WTC11 (cell line): Measurements from ENCODE around the gene FAM117B. TPM values are rescaled to one million over a fixed set of nuclear protein-coding genes. Genes with fewer than 3 reads are reported as not detected.

ENCODE experiments used
- ATAC-seq: fragments of 200-7000 bp; cut with Tn5 transposase; 2 replicates; pipeline ENCODE4 v1.10.0; 2021; ENCODE audit warnings: mild to moderate bottlenecking, moderate library complexity
- CTCF ChIA-PET: fragments of 300-600 bp; sonication (Branson Sonifier 250); formaldehyde crosslinking; loops from one replicate; lab custom pipeline; 2021; ENCODE audit warnings: antibody characterized with exemption; lab: Charles Lee
- POLR2A ChIA-PET: fragments of 350-600 bp; sonication (Branson Sonifier 250); formaldehyde crosslinking; loops from one replicate; lab custom pipeline; 2021; ENCODE audit warnings: antibody characterized with exemption; lab: Charles Lee
- DNase-seq: peaks from one replicate; pipeline ENCODE4 v3.0.0; 2021; ENCODE audit warnings: low spot score
- H3K27ac Mint-ChIP-seq: 2 replicates; pipeline ENCODE4 v1.8.0; 2021; ENCODE audit warnings: mixed read lengths
- H3K27me3 Mint-ChIP-seq: 2 replicates; pipeline ENCODE4 v1.8.0; 2021; ENCODE audit warnings: low read depth, mild to moderate bottlenecking, moderate library complexity, mixed read lengths
- H3K36me3 Mint-ChIP-seq: 2 replicates; pipeline ENCODE4 v1.8.0; 2021; ENCODE audit warnings: mixed read lengths
- H3K4me1 Mint-ChIP-seq: 2 replicates; pipeline ENCODE4 v1.8.0; 2022; ENCODE audit warnings: mixed read lengths
- H3K4me3 Mint-ChIP-seq: 2 replicates; pipeline ENCODE4 v1.8.0; 2021; ENCODE audit warnings: mild to moderate bottlenecking, moderate library complexity, mixed read lengths
- H3K9me3 Mint-ChIP-seq: 2 replicates; pipeline ENCODE4 v1.8.0; 2021; ENCODE audit warnings: mixed read lengths
- CREB1 ChIP-seq: sonication (generic); formaldehyde crosslinking; IDR thresholded peaks from 2 replicates; pipeline ENCODE4 v1.8.0; 2023; ENCODE audit warnings: mild to moderate bottlenecking, missing genetic modification reagents
- ELF4 ChIP-seq: sonication (generic); formaldehyde crosslinking; IDR thresholded peaks from 2 replicates; pipeline ENCODE4 v1.8.1; 2022; ENCODE audit warnings: low read depth, mild to moderate bottlenecking, moderate library complexity, missing genetic modification reagents
- IRF2 ChIP-seq: sonication (generic); formaldehyde crosslinking; IDR thresholded peaks from 2 replicates; pipeline ENCODE4 v1.8.0; 2022; ENCODE audit warnings: low read depth, missing genetic modification reagents, borderline replicate concordance
- JUN ChIP-seq: sonication (generic); formaldehyde crosslinking; IDR thresholded peaks from 2 replicates; pipeline ENCODE4 v1.8.0; 2023; ENCODE audit warnings: mild to moderate bottlenecking, missing genetic modification reagents
- ZNF121 ChIP-seq: sonication (generic); formaldehyde crosslinking; IDR thresholded peaks from 2 replicates; pipeline ENCODE4 v1.8.0; 2023; ENCODE audit warnings: missing genetic modification reagents
- ZNF219 ChIP-seq: sonication (generic); formaldehyde crosslinking; IDR thresholded peaks from 2 replicates; pipeline ENCODE4 v1.8.0; 2023; ENCODE audit warnings: missing genetic modification reagents, mild to moderate bottlenecking, borderline replicate concordance
- ZNF232 ChIP-seq: sonication (generic); formaldehyde crosslinking; IDR thresholded peaks from 2 replicates; pipeline ENCODE4 v1.8.0; 2022; ENCODE audit warnings: mild to moderate bottlenecking, missing genetic modification reagents
- ZNF416 ChIP-seq: fragments of 250-450 bp; sonication (Bioruptor Pico); IDR thresholded peaks from 2 replicates; pipeline ENCODE4 v1.9.0; 2021; ENCODE audit warnings: mild to moderate bottlenecking, inconsistent platforms
- total RNA-seq: library from RNA; stranded (reverse); gene quantifications from 3 replicates; pipeline ENCODE4 v1.2.3, GENCODE V29; 2021
- TF ChIP-seq, protein P1 (sequence below): sonication (generic); formaldehyde crosslinking; IDR thresholded peaks from 2 replicates; pipeline ENCODE4 v1.8.1; 2023; ENCODE audit warnings: mild to moderate bottlenecking, missing genetic modification reagents
- TF ChIP-seq, protein P2 (sequence below): sonication (generic); formaldehyde crosslinking; IDR thresholded peaks from 2 replicates; pipeline ENCODE4 v1.8.1; 2022; ENCODE audit warnings: low read depth, mild to moderate bottlenecking, moderate library complexity, missing genetic modification reagents, borderline replicate concordance
- TF ChIP-seq, protein P3 (sequence below): sonication (generic); formaldehyde crosslinking; IDR thresholded peaks from 2 replicates; pipeline ENCODE4 v1.8.1; 2022; ENCODE audit warnings: mild to moderate bottlenecking, missing genetic modification reagents, moderate library complexity, borderline replicate concordance
- TF ChIP-seq, protein P4 (sequence below): sonication (generic); formaldehyde crosslinking; IDR thresholded peaks from 2 replicates; pipeline ENCODE4 v1.8.1; 2023; ENCODE audit warnings: mild to moderate bottlenecking, missing genetic modification reagents
- TF ChIP-seq, protein P5 (sequence below): fragments of 250-450 bp; sonication (Bioruptor Pico); IDR thresholded peaks from 2 replicates; pipeline ENCODE4 v1.8.0; 2021; ENCODE audit warnings: mild to moderate bottlenecking

Gene FAM117B
- total RNA-seq, 1 experiment from 2014 or later, result 18.1 TPM

DNA sequence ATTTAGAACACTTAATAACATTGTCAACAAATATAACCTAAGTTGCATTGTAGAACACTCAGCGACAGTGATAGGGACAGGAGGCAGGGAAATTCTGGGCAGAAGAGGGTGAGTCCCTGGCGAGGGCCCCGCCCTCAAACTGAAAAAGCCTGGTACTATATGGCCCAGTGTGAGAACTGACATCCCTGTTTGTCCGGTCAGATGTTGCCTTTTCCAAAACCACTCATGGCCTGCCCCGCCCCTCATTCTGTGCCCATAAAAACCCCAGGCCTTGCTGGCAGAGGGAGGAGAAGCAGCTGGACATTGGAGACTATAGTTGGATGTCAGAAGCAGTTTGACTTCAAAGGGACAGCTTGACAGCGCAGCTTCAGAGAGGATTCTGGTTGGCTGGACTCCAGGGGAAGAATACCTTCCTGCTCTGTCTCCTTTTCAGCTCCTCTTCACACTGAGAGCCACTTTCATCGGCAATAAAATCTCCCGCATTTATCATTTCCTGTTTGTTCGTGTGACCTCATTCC, 47.0 kb downstream of the FAM117B start (continued):
- TF ChIP-seq, protein P1, sequence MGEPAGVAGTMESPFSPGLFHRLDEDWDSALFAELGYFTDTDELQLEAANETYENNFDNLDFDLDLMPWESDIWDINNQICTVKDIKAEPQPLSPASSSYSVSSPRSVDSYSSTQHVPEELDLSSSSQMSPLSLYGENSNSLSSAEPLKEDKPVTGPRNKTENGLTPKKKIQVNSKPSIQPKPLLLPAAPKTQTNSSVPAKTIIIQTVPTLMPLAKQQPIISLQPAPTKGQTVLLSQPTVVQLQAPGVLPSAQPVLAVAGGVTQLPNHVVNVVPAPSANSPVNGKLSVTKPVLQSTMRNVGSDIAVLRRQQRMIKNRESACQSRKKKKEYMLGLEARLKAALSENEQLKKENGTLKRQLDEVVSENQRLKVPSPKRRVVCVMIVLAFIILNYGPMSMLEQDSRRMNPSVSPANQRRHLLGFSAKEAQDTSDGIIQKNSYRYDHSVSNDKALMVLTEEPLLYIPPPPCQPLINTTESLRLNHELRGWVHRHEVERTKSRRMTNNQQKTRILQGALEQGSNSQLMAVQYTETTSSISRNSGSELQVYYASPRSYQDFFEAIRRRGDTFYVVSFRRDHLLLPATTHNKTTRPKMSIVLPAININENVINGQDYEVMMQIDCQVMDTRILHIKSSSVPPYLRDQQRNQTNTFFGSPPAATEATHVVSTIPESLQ, result no peak
- TF ChIP-seq, protein P2, sequence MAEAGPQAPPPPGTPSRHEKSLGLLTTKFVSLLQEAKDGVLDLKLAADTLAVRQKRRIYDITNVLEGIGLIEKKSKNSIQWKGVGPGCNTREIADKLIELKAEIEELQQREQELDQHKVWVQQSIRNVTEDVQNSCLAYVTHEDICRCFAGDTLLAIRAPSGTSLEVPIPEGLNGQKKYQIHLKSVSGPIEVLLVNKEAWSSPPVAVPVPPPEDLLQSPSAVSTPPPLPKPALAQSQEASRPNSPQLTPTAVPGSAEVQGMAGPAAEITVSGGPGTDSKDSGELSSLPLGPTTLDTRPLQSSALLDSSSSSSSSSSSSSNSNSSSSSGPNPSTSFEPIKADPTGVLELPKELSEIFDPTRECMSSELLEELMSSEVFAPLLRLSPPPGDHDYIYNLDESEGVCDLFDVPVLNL (CRISPR knock-in tag), result no peak
- TF ChIP-seq, all 79 proteins: peak for 0

DNA sequence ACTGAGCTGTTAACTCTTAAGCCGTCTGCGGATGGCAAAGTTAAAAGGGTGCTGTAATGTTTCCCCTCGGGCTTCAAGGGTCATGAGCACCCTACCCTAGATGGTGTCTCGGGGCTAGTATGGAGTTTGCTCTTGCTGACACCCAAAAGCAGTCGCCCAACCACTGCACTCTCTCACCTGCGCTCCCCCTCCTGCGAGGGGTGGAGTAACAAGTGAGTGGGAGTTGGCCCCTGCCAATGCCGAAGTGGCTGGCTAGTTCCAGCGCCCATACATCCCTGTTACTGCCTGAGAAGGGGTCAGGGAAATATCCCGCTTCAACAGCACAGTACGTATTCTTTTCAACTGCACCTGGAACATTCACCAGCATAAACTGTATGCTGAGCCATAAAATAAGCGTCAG, 47.5 kb downstream of the FAM117B start:
- ATAC-seq (peak; percentile 85), DNase-seq (peak; percentile 27)
- Mint-ChIP-seq H3K4me1 (peaks cover 38% of the 10 kb centered on the region), H3K36me3 (0 out of 2 replicates have a peak, but pooled peaks cover 2% of the 10 kb centered on the region), H3K27me3 (no peaks in the 10 kb centered on the region), H3K9me3 (no peaks in the 10 kb centered on the region), H3K4me3 (peak overlapping the region; percentile 24; the same call in 1 of the 2 replicates), H3K27ac (no peak overlapping the region)
- ChIA-PET CTCF (interaction anchor here (1.3 kb wide), 1 partner anchor 94 kb away, joined by 4 read pairs; no protein-coding TSS in a partner anchor), POLR2A (no interaction called here)
- TF ChIP-seq ZNF121 (CRISPR knock-in tag), result no peak
- TF ChIP-seq, protein P2 (CRISPR knock-in tag), result no peak

DNA sequence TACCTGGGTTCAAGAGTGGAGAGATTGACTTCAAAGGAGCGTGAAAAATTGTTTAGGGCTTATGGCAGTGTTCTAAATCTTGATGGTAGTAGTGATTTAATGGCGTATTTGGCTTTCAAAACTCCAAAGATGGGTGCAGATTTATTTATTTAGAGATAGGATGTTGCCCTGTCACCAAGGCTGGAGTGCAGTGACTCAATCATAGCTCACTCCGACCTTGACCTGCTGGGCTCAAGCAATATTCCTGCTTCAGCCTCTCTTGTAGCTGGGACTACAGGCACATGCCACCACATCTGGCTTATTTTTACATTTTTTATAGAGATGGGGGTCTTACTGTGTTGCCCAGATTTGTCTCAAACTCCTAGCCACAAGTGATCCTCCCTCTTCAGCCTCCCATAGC, 52.5 kb downstream of the FAM117B start:
- CTCF ChIA-PET, result no interaction called here

DNA sequence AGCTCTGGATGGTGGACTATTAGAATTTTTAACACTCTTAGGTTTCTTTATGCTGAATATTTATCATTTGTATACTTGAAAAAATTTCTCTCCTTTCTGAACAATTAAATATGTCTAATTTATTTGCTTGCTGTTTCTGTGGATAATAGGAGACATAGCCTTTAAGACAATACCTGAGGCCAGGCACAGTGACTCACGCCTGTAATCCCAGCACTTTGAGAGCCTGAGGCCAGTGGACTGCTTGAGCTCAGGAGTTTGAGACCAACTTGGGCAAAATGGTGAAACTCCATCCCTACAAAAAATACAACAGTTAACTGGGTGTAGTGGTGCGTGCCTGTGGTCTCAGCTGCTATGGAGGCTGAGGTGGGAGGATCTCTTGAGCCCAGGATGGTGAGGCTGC, 54.7 kb downstream of the FAM117B start:
- no peak for DNase-seq
- ATAC-seq, result no peak
- no peaks in the 10 kb centered on the region for H3K27me3 Mint-ChIP-seq
- H3K4me1 Mint-ChIP-seq, result peaks cover 15% of the 10 kb centered on the region
- H3K9me3 Mint-ChIP-seq, result no peaks in the 10 kb centered on the region
- no peak overlapping the region for H3K4me3 Mint-ChIP-seq
- ChIA-PET CTCF (no interaction called here), POLR2A (no interaction called here)
- no peaks in the 10 kb centered on the region for H3K36me3 Mint-ChIP-seq
- TF ChIP-seq IRF2 (CRISPR knock-in tag), result no peak
- TF ChIP-seq, protein P3, sequence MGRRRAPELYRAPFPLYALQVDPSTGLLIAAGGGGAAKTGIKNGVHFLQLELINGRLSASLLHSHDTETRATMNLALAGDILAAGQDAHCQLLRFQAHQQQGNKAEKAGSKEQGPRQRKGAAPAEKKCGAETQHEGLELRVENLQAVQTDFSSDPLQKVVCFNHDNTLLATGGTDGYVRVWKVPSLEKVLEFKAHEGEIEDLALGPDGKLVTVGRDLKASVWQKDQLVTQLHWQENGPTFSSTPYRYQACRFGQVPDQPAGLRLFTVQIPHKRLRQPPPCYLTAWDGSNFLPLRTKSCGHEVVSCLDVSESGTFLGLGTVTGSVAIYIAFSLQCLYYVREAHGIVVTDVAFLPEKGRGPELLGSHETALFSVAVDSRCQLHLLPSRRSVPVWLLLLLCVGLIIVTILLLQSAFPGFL (CRISPR knock-in tag), result no peak
- no peak for TF ChIP-seq JUN (CRISPR knock-in tag)
- no peak for TF ChIP-seq ZNF232 (CRISPR knock-in tag)
- TF ChIP-seq, protein P4, sequence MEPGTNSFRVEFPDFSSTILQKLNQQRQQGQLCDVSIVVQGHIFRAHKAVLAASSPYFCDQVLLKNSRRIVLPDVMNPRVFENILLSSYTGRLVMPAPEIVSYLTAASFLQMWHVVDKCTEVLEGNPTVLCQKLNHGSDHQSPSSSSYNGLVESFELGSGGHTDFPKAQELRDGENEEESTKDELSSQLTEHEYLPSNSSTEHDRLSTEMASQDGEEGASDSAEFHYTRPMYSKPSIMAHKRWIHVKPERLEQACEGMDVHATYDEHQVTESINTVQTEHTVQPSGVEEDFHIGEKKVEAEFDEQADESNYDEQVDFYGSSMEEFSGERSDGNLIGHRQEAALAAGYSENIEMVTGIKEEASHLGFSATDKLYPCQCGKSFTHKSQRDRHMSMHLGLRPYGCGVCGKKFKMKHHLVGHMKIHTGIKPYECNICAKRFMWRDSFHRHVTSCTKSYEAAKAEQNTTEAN (CRISPR knock-in tag), result no peak
- no peak for TF ChIP-seq ZNF219 (CRISPR knock-in tag)
- no peak for TF ChIP-seq ZNF416 (CRISPR knock-in tag)
- TF ChIP-seq, protein P5, sequence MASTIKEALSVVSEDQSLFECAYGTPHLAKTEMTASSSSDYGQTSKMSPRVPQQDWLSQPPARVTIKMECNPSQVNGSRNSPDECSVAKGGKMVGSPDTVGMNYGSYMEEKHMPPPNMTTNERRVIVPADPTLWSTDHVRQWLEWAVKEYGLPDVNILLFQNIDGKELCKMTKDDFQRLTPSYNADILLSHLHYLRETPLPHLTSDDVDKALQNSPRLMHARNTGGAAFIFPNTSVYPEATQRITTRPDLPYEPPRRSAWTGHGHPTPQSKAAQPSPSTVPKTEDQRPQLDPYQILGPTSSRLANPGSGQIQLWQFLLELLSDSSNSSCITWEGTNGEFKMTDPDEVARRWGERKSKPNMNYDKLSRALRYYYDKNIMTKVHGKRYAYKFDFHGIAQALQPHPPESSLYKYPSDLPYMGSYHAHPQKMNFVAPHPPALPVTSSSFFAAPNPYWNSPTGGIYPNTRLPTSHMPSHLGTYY (CRISPR knock-in tag), result no peak
- no peak overlapping the region for H3K27ac Mint-ChIP-seq

More for the DNA sequence above, 52.5 kb downstream of the FAM117B start:
- no peaks in the 10 kb centered on the region for H3K27me3 Mint-ChIP-seq
- TF ChIP-seq ZNF121 (CRISPR knock-in tag), result 0 out of 2 replicates have a peak, but pooled peaks have one; percentile 49
- TF ChIP-seq ELF4 (CRISPR knock-in tag), result no peak
- TF ChIP-seq CREB1 (CRISPR knock-in tag), result no peak
- no peaks in the 10 kb centered on the region for H3K36me3 Mint-ChIP-seq
- ATAC-seq (no peak), DNase-seq (no peak)
- H3K27ac Mint-ChIP-seq, result no peak overlapping the region
- H3K4me3 Mint-ChIP-seq, result no peak overlapping the region
- H3K4me1 Mint-ChIP-seq, result peaks cover 17% of the 10 kb centered on the region
- POLR2A ChIA-PET, result no interaction called here
- H3K9me3 Mint-ChIP-seq, result no peaks in the 10 kb centered on the region
